Stimulated activated CD4-positive, alpha-beta T cell treated with anti-CD3 and anti-CD28 coated beads, Interleukin-2, amount 100 ng/mL, for 24 hours (primary cell): ENCODE data around the gene CFAP54.
"Not testable (repeated sequence)": the region's sequence is repeated elsewhere in the genome, so short reads cannot be mapped to it uniquely, and the experiment has no call there.

ENCODE experiments used
- DNase-seq, 2 donors: peaks; one replicate each; pipeline ENCODE4 v3.0.0-alpha.2; 2020

CFAP54 gene

DNA sequence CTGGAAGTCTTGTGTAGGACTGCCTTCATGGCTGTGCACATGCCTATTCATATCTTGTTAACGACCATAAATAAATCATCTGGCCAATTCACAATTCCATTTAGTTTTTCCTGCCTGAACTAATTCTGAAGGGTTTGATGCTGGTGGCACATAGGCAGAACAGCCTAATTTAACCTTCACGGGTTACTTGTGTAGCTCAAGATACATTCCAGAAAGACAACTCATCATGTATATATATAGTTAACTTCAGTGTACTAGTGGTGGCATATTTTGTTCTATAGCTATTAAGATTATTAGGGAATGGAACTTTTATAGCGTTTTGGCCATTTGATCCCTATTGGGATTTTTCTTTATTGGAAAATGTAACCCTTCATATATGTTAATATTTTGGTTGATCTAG, 31.4 kb downstream of the CFAP54 start:
- no peak for DNase-seq

DNA sequence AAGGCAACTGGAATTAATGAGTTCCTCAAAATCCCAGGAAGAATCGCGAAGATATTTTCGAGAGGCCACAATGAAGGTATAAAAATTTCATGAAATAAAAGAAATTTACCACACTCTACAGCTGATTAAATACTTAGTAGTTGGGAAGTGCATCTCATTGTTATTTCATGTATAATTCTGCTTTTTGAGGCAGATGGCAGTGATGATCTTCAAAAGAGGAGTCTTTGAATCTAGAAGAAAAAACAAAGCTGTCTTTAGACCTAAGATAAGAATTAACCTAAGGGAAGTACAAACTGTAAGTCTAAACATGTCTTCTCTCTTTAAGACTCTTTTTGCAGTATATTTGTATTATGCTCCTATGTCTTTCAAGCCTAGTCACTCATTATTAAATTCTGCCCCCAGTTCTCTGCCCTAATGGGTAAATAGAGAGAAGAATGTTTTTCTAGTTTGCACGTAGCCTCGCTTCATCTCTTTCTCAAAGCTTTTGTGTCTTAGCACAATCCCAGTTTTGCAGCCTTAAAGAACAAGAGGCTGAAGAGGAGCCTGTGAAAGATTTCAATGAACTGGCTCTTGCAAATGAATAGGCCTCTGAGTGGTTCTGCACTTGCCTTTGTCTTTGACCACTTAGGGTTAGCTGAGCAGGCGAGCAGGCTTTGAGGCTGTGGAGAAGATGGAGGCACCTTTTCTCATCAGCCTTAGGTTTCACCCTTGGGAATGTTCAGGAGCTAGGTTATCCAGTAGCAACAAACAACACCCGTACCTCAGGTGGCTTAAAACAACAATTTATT, 32.7 kb downstream of the CFAP54 start:
- DNase-seq: no peak

DNA sequence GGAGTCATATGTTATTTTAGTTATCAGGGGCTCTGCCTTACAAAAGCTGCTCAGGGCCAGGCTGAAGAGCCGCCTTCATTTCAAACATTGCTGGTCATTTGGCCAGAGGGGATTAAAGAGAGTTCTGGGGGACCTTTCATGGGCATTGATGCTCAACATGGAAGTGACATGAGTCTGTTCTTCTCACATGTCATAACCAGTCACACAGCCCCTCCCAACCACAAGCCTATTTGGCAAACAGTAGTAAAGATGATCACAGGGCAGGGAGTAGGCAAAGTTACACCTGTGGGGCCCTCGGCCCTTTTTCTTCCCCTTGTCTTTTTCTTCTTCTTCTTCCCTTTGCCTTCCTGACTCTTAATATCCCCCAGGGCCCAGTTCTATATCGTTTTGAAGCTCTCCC, 33.3 kb downstream of the CFAP54 start:
- no peak for DNase-seq

DNA sequence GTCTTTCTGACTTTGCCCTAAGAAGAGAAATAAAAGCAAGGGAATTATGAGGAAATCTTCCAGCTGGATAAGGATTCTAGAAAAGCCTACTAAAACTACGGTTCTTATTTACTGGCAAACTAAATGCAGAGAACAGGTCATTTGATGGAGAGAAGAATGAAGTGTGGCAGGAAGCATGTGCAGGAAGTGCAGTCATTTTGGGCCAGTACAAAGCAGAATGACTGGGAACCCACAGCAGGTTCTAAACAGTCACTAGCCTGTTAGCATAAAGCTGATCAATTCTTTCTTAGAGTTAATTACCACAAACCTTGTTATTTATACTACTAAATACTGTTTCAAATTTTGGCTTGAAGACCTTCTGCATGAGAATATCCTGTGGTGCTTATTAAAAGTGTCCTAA, 36.7 kb downstream of the CFAP54 start:
- DNase-seq: no peak

DNA sequence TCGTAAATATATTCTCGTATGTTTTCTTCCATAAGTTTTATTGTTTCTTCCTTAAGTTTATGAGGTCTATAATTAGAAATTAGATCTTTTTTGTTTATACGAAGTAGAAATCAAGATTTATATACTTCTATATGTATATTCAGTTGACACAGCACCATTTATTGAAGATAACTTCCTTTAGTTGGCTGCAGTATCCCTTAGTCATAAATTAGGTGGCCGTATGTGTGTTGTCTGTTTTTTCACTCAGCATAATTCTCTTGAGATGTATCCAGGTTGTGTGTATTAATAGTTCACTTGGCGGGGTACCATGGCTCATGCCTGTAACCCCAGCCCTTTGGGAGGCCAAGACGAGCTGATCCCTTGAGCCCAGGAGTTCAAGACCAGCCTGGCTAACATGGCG, 40.5 kb downstream of the CFAP54 start:
- DNase-seq: no peak

DNA sequence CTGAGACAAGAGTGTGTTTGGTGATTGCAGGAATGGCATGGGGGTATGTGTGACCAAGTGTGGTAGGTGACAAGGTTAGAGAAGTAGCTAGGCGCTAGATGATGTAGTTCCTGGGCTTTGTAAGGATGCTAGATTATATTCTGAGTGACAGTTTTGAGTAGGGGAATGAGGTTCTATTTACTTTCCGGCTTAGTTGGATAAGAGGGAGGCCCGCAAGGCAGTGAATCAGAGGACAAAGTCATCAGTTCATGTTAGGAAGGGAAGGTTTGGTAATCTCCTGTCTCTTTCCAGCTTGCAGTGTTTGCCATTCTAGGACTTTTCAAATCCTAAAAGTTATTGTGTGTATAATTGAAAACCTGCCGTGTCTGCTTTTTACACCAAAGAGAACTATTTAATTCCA, 45.0 kb downstream of the CFAP54 start:
- DNase-seq: no peak

DNA sequence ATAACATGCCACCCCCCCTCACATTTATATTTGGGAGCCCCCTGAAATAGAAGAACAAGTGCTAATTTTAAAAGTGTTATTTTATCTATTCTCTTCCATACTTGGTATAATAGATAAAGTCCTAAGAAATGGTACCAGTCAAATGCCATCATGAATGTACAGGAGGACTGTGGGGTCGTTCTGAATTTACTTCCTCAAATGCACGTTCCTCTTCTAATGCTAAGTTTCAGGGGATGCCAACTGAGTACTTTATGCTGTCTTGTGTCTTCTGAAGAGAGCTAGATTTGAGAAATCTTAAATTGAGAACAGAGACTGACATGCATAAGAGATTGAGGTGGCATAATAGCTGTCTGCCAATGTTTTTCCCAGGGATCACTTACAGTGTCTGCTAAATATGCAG, 59.0 kb downstream of the CFAP54 start:
- DNase-seq: no peak

DNA sequence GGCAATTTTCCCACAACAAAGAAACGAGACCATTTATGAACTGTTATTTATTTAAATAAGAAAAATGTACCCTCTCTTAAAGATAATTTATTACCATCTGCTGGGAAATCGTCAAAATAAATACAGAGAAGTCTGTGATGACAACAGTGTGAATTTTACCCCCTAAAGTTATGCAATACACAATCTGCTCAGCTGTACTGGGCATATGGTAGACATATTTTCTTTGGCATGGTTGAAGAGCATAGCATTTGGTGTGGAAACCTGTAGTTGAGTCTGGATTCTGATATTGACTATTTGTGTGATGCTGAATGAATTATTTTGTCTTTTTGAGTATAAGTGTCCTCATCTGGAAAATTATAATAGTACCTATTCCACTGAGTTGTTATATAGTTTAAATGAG, 60.0 kb downstream of the CFAP54 start:
- no peak for DNase-seq

DNA sequence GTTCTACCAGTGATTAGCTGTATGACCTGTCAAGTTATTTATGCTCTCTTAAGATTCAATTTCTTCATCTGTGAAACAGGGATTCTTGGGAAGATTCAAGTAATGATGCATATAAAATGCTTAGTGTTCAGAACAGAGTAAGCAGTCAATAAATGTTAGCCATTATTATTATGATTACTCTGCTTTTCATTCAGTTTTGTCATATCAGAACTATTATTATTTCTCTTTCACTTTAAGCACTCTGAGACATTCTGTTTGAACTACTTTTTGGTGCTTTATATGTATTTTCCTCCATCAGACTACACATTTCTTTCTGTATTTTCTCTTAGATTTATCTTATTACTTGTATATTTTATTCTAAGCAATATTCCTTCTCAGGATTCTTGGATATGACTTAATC, 81.2 kb downstream of the CFAP54 start:
- DNase-seq: no peak

DNA sequence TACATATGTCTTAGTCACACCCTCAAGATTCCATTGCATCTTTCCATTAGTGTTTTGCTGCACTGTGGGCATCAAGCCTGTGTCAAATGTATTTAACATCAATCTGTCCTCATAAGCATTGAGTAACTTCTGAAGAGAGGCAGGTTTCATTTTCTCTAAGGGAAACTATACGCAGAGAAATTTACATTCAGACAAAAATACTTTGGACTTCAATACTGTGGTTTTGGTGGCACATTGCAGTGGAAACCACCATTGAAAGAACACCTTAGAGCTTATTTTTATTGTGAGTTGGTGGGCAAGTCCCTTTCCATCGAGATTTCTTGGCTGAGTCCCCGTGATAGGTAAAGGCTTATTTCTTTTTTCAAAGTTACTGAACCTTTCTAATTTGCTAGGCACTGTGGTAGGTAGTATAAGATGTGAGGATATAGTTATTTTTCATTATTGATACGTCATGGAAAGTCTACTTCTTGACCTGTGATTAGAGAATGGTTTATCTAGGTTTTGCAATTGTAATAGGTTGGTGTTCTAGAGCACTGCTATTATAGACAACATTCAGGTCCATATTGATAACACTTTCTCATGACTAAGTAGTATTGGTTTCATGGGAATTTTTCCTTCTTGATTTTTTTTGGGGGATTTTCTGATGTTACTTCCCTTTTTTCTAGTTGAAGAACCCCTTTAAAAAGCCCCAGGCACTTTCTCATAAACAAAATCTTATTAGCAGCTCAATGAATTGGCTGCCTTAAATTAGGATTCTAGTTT, 81.9 kb downstream of the CFAP54 start:
- DNase-seq: no peak

DNA sequence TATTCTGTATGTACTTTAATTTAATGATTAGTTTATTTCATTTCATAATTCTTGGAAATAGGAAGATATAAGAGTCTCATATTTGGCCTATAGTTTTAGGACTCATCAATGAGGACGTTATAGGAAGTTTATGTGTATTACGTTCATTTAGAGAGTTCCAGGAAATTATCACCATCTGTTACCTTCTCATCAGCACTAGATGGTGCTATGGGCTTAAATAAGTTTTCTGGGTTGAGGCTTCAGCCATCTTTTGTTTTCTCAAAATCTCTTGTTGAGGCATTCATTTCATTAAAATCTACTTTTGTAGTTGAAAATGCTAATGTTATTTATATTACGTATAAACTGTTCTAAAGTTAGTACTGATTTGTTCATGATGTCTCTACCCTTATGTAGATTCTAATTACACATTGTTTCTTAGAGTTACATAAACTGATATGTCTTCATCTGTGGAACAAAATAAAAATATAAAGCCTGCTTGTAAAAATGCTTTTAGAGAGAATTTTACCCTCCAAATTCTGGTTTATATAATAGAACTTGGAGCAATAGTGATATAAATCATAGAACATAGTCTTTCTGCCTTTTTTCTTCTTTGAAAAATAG, 89.2 kb downstream of the CFAP54 start:
- no peak for DNase-seq

DNA sequence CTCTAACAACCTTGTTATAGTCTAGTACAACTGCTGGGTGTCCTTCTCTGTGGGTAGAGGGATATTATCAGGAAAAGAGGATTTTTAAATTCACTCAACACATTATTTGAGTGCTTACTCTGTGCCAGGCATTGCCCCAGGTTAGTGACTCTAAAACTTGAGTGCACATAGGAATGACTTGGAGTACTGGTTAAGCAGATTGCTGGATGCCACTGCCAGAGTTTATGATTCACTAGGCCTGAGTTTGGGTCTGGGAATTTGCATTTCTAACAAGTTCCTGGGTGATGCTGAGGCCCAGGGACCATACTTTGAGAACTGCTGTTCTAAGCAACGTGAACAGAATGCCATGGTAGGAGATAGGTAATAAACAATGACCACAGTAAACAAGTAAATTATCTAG, 96.6 kb downstream of the CFAP54 start:
- no peak for DNase-seq

DNA sequence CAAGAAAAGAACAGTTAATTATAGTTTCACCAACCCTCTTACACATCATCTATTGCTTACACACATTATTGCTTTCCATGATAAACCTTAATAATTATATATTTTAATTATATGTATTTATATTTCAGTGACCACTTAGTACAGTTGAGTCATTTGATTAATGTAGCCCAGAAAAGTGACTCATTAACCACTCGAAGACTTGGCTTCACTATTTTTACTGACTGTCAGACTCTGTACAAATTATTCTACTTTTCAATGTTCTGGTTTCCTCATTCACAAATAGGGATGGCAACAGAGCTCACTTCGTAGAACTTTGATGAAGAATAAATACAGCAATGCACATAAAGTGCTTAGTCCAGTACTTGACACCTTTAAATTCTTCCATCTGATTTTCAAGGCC, 98.3 kb downstream of the CFAP54 start:
- no peak for DNase-seq

DNA sequence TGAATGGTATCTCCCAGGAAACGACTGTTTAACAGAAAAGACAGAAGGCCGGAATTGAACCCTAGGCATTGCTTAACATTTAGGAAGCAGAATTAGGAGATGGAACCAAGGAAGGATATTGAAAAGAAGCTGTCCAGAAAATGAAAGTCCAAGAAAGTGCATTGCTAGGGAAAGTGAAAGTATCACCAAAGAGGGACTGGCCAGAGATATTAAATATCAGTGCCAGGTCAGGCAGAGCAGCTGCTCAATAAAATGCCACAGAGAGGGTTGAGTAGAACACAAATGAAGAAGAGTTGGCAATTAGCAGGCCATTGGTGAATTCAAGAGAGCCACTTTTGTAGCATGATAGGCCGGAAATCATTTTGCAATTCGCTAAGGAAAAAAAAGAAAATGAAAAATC, 101.6 kb downstream of the CFAP54 start:
- no peak for DNase-seq

DNA sequence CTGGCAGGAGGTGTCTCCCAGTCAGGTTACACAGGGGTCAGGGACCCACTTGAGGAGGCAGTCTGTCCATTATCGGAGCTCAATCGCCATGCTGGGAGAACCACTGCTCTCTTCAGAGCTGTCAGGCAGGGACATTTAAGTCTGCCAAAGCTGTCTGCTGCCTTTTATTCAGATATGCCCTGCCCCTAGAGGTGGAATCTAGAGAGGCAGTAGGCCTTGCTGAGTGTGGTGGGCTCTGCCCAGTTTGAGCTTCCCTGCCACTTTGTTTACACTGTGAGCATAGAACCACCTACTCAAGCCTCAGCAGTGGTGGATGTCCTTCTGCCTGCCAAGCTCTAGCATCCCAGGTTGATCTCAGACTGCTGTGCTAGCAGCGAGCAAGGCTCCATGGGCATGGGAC, 115.0 kb downstream of the CFAP54 start:
- DNase-seq: not testable (repeated sequence)

DNA sequence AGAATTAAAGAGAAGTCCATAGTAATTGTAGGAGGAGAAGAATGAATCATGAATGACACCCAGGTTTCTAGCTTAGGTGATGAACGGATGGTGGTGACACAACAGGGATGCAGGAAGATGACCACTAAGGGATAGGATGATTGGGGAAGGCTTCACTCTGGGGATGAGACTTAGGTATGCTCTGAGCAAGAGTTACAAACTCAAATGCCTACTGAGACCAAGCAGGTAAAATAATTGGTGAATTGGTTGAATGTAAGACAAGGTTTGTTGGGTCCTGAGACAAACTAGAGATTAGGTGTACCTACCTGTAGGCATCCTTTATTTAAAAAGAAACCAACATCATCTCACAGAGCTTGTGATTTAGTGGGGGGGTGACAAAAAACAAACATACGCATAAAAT, 116.3 kb downstream of the CFAP54 start:
- no peak for DNase-seq

DNA sequence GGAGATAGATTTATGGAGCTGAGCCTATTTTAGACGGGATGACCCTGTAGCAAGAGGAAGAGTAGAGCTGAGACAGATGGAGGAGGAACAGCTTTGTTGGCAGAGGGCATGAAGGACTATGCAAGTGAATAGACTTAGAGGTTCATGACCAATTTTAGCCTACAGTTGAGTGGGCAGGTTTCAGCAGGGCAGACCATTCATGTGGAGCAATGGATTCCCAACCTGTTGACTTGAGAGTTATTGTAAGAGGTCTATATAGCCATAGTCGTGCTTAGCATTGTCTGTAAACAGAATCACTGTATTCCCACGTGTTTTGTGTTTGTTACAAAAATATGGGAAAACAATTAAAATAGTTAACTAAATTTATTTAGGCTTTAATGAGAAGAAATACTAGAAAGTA, 116.8 kb downstream of the CFAP54 start:
- DNase-seq: no peak

DNA sequence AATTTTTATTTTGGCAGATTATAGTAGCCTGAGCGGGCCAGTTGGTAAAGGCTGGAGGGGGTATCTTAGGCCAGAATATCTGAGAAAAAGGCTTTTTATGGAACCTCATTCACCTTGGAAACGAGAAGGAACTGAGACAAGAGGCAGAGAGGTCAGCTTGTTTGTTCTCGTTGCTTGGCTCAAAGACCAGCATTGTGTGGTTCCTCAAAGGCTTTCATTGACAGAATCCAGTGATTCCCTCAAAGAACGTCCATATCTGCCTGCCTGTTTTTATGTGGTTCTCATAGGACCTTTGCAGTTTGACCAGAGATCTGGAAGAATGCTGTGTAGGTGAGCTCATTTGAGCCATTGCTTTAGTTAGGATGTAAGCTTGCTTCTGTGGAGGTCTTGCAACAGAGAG, 117.3 kb downstream of the CFAP54 start:
- DNase-seq: no peak

DNA sequence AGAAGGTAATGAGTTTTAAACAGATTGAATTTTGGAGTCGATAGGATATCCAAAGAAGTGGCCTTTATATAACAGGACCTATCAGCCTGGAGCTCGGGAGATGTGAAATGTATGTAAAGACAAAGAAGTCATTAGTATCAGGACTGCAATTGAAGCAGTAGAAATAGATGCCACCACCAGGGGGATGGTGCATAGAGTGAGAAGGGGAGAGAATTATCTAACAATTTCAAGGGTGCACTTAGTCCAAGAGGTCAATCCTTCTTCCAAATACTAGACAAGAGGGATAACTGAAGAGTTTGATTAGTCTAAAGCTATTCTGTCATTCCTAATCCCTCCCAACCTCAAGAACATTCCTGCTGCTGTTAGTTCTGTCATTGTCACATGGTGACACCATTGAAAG, 127.8 kb downstream of the CFAP54 start:
- DNase-seq: no peak

DNA sequence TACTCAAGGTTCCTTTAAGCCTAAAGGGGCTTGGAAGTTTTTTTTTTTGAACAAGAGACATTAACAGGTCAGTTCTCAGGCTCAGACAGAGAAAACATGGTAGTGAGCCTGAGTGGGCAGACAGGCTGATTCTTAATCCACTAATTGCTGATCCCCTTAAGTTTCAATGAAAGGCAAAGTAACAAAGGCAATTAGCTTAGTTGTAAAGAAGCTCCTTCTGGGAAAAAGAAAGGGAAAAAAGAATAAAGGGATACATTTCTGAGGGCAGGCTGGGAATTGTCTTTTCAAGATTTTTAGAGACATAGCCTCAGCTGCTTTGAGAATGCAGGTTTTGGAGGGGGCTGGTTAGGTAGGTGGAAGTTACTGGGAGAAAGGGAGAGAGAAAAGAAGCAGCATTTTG, 133.8 kb downstream of the CFAP54 start:
- DNase-seq: no peak

DNA sequence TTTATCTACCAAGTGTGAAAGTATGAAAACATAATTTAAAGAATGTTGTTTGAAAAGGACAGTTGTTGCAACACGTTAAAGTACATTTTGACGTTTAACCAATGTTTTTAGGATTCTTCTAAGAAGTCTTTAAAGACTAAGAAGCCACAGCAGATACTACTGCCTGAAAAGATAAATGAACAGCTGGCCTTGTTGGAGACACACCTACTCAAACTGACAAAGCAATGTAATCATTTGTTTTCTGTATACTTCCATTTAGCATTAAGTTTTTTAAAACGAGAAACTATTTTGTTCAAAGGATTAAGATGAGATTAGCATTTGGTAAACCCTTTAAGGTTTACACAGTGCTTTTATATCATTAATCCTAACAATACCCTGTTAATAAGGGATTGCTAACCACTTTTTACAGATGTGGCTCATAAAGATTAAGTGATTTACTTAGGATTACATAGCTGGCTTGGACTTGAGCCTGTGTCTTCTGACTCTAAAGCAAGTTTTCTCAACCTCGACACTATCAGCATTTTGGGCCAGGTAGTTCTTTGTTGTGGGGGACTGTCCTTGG, 134.4 kb downstream of the CFAP54 start:
- DNase-seq: no peak

DNA sequence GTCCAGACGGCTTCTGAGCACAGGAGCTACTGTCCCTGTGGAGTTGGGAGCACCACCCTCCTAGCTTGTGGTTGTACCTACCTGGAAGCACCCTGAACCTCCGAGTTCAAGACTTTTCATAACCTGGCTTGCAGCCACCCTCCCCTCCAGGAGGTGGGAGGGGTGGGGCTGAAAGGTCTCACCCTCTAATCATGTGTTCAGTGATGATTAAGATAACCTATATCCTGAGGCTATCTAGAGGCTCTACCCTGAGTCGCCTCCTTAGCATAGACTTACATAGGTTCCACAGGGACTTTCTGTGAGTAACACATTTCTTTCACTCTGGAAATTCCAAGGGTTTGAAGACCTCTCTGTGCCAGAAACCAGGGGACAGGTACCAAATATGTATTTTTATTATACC, 146.5 kb downstream of the CFAP54 start:
- no peak for DNase-seq

DNA sequence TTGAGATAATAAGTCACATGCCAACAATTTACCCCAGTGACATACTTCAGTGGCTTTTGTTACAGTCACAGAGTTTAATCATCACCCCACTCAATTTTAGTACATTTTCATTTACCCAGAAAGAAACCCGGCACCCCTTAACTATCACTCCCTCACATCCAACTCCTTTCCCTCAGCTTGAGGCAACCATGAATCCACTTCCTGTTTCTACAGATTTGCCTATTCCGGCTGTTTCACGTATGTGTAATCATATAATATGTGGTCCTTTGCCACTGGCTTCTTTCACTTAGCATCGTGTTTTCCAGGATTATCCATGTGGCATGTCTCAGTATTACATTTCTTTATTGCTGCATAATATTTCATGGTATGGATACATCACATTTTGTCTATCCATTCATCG, 147.5 kb downstream of the CFAP54 start:
- DNase-seq: no peak

DNA sequence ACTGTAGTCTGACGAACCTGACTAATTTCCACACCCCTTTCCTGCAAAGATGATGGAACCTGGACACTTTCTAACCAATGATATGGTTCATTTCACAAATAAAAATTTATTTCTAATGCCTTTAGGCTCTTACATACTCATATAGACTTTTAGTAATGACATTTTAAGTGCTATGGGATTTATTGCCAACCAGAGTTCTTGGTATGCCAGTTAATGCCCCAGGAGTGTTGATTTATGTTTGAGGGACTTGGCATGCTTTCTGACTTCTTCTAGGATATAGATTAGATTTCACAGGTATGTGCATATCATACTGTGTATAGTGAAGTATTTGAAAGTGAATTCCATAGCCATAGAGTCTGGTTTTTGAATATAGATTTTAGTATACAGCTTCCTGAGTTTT, 159.5 kb downstream of the CFAP54 start:
- no peak for DNase-seq
